ENCODE measurements around the gene KCNF1.

The KCNF1 gene

GRCh38 chr2:10889651-10890215 is 22.0 kb upstream of the KCNF1 start:
- no peaks in the 10 kb centered on the region for H3K36me3 ChIP-seq (ENCODE audit: insufficient read depth, low read length)
- no peaks in the 10 kb centered on the region for H3K9me3 ChIP-seq (ENCODE audit: insufficient read depth, low read length, severe bottlenecking)
- H4K20me1 ChIP-seq (ENCODE audit: insufficient read depth, low read length) = no peaks in the 10 kb centered on the region
- no peak overlapping the region for H3K9ac ChIP-seq (ENCODE audit: low read depth, low read length)
- H3K27me3 ChIP-seq (ENCODE audit: insufficient read depth, low read length, poor library complexity) = peaks cover 7% of the 10 kb centered on the region
- H3K4me1 ChIP-seq (ENCODE audit: insufficient read depth, low read length) = no peaks in the 10 kb centered on the region
- H3K4me2 ChIP-seq (ENCODE audit: insufficient read depth, low read length) = no peak overlapping the region
- no peak overlapping the region for H3K4me3 ChIP-seq (ENCODE audit: low read depth in 1 of 2, low read length in 2 of 2)
- H3K27ac ChIP-seq (ENCODE audit: low read length) = no peak overlapping the region
- H2AFZ ChIP-seq (ENCODE audit: low read depth, low read length) = no peak overlapping the region
- no peak for TF ChIP-seq EZH2 (IDR thresholded peaks at IDR 0.05; ENCODE audit: borderline replicate concordance, low read depth, low read length, severe bottlenecking)
- no peak for TF ChIP-seq CTCF (IDR thresholded peaks at IDR 0.05; ENCODE audit: borderline replicate concordance, extremely low read depth, low read length, poor library complexity, severe bottlenecking)
- no peaks in the 10 kb centered on the region for H3K79me2 ChIP-seq (ENCODE audit: insufficient read depth, low read length)
- DNase-seq (no peak), ATAC-seq (ENCODE audit: insufficient read depth, low read depth) (no peak)

- H3K27ac ChIP-seq (ENCODE audit: low read length) = no peak overlapping the region
- no peaks in the 10 kb centered on the region for H3K9me3 ChIP-seq (ENCODE audit: insufficient read depth, low read length, severe bottlenecking)
- H3K4me2 ChIP-seq (ENCODE audit: insufficient read depth, low read length) = no peak overlapping the region
- TF ChIP-seq CTCF (IDR thresholded peaks at IDR 0.05; ENCODE audit: borderline replicate concordance, extremely low read depth, low read length, poor library complexity, severe bottlenecking) (no peak), EZH2 (IDR thresholded peaks at IDR 0.05; ENCODE audit: borderline replicate concordance, low read depth, low read length, severe bottlenecking) (no peak)
- no peaks in the 10 kb centered on the region for H3K36me3 ChIP-seq (ENCODE audit: insufficient read depth, low read length)
- peaks cover 7% of the 10 kb centered on the region for H3K27me3 ChIP-seq (ENCODE audit: insufficient read depth, low read length, poor library complexity)
- no peak for ATAC-seq (ENCODE audit: insufficient read depth, low read depth)
- H3K4me1 ChIP-seq (ENCODE audit: insufficient read depth, low read length) = no peaks in the 10 kb centered on the region
- DNase-seq = no peak
- H3K9ac ChIP-seq (ENCODE audit: low read depth, low read length) = no peak overlapping the region
- H2AFZ ChIP-seq (ENCODE audit: low read depth, low read length) = no peak overlapping the region
- no peaks in the 10 kb centered on the region for H4K20me1 ChIP-seq (ENCODE audit: insufficient read depth, low read length)
- H3K4me3 ChIP-seq (ENCODE audit: low read depth in 1 of 2, low read length in 2 of 2) = no peak overlapping the region
- no peaks in the 10 kb centered on the region for H3K79me2 ChIP-seq (ENCODE audit: insufficient read depth, low read length)
Observed at GRCh38 chr2:10890706-10891270, 20.9 kb upstream of the KCNF1 start.

- H3K27me3 ChIP-seq (ENCODE audit: insufficient read depth, low read length, poor library complexity) = peaks cover 5% of the 10 kb centered on the region
- no peaks in the 10 kb centered on the region for H3K4me1 ChIP-seq (ENCODE audit: insufficient read depth, low read length)
- no peak overlapping the region for H3K4me3 ChIP-seq (ENCODE audit: low read depth in 1 of 2, low read length in 2 of 2)
- H2AFZ ChIP-seq (ENCODE audit: low read depth, low read length) = no peak overlapping the region
- TF ChIP-seq CTCF (IDR thresholded peaks at IDR 0.05; ENCODE audit: borderline replicate concordance, extremely low read depth, low read length, poor library complexity, severe bottlenecking) = no peak
- TF ChIP-seq EZH2 (IDR thresholded peaks at IDR 0.05; ENCODE audit: borderline replicate concordance, low read depth, low read length, severe bottlenecking) = no peak
- no peak overlapping the region for H3K27ac ChIP-seq (ENCODE audit: low read length)
- no peaks in the 10 kb centered on the region for H3K79me2 ChIP-seq (ENCODE audit: insufficient read depth, low read length)
- ATAC-seq (ENCODE audit: insufficient read depth, low read depth) (no peak), DNase-seq (no peak)
- no peaks in the 10 kb centered on the region for H3K36me3 ChIP-seq (ENCODE audit: insufficient read depth, low read length)
- H3K9me3 ChIP-seq (ENCODE audit: insufficient read depth, low read length, severe bottlenecking) = no peaks in the 10 kb centered on the region
- no peak overlapping the region for H3K4me2 ChIP-seq (ENCODE audit: insufficient read depth, low read length)
- H3K9ac ChIP-seq (ENCODE audit: low read depth, low read length) = no peak overlapping the region
- no peaks in the 10 kb centered on the region for H4K20me1 ChIP-seq (ENCODE audit: insufficient read depth, low read length)
Observed at GRCh38 chr2:10891390-10891789, 20.3 kb upstream of the KCNF1 start.

Data from DND-41 (cell line).